ENCODE results near the gene FOXA2.

Gene FOXA2

DNA sequence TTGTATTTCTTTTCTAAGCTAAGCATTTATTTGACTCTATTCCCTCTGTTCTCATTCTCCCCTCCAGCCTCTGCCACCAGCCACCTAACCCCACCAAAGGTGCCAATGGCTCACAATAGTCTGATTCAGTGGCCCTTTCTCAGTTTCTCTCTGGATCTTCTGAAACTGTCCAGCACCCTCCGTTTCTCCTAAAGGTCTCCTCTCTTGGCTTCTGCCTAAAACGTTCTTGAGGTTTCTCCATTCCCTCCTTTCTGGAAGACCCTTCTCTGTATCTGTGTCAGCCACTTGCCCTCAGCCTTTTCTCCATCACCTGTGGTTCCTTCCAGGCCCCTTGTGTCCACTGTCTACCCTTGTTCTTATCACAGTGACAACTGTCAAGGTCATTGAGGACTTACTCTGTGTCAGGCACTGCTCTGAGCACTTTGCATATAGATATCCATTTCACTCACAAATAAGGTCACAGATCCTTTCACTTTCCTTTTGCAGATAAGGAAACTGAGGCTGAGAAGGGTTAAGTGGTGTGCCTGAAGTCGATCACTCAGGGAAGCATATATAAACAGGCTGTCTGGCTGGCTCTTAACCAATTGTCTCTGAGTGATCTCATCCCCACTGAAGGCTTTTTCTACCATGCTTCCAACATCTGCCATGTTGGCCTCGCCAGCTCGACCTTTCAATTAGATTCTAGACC is 48.1 kb downstream of the FOXA2 start:
- DNase-seq = no peak

DNA sequence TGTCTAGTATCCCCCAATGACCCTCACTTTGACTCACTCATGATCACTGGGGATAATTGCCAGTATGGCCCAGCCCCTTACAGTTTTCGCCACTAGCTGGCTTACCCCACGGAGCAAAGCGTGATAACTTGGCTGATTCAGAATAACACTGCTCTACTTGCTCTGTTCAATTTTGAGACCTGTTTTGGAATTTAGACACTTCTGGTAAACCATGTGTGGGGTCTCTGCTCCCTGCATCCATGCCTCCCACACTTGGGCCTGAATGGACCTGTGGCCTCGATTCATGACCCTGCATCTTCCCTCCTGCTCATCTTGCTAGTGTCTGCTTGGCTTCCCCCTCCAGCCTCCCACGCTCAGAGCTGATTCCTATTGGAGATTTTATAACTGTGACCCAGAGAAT is 48.9 kb downstream of the FOXA2 start:
- DNase-seq = no peak

DNA sequence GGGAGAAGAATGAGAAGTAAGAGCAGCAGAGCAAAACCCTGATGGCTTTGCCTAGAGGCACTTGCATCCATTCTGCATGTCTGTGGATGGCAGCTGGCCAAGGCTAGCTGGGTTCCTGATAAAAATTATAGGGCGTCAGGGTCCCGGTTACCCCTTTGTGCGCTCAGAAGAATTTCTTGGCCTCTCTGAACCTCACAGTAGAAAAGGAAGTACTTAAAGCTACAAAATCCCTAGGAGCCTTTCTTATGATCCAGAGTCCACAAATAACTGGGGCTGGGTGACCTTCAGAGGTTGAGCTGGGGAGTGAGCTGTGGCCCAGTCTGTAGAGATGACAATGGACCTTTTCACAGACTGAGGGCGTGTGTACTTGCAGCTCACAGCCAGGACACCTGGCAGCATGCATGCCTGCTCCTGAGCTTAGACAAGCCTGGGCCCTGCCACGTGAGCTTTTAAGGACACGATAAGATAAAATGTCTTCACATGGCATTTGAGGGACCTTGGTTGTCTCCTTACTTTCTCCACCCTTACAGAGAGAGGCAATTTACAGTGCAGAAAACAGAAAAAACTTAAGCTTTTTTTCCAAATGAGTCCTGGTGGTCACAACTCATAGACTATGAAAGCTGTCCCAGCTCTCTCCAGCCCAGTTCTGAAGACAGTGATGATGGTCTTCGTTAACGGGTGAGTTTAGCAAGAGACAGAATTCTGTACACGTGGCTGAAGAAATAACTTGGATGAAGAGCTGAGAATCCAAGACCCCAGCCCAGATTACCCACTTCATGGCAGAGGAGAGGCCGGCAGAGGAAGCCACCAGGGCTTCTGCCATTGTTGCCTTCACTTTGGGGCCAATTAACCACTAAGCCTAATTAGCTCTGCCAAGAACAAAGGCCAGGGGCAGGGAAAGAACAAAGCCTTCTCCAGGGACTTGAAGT is 50.3 kb downstream of the FOXA2 start:
- no peak for DNase-seq

DNA sequence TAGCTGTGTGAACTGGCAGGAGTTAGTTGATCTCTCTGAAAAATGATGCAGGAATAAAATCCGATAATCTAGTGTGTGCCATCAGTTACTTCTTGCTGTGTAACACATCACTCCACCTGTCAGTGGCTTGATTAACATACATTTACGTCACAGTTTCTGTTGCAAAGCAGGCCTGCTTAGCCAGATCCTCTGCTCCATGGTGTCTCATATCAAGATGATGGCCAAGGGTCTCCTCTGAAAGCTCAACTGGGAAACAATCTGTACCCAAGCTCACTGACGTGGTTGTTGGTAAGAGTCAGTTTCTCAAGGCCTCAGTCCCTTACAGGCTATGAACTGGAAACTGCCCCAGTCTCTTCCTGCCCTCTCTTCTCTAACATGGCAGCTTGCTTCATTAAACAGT is 51.8 kb downstream of the FOXA2 start:
- no peak for DNase-seq

- no peak for DNase-seq
These were observed 52.6 kb downstream of the FOXA2 start for GRCh38 chr20:22531756-22532155.

GRCh38 chr20:22531056-22531615 is 53.2 kb downstream of the FOXA2 start:
- DNase-seq = no peak
